ENCODE data around the gene MTA3.

DNA sequence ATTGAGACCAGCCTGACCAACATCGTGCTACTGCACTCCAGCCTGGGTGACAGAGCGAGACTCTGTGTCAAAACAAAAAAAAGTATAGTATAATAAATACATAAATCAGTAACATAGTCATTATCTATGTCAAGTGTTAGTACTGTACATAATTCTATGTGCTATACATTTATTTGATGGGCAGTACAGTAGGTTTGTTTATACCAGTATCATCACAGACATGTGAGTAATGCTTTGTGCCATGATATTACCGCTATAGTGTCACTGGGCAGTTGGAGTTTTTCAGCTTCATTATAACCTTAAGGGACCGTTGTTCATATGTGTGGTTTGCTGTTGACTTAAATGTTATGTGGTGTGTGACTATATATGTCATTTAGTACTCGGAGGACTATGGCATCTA lies 24.9 kb downstream of the MTA3 start:
- no peak for TF ChIP-seq TAF1 (IDR thresholded peaks at IDR 0.05; ENCODE audit: low read depth)
- no peak for TF ChIP-seq ZBTB7A (IDR thresholded peaks at IDR 0.05; ENCODE audit: low read depth)
- TF ChIP-seq FOXM1 (IDR thresholded peaks at IDR 0.05; ENCODE audit: borderline replicate concordance, low read depth), result no peak
- no peak for TF ChIP-seq RAD21 (IDR thresholded peaks at IDR 0.05; ENCODE audit: low read depth)
- no peak for TF ChIP-seq EP300 (IDR thresholded peaks at IDR 0.05; ENCODE audit: borderline replicate concordance)
- TF ChIP-seq, protein P1, sequence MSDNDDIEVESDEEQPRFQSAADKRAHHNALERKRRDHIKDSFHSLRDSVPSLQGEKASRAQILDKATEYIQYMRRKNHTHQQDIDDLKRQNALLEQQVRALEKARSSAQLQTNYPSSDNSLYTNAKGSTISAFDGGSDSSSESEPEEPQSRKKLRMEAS (IDR thresholded peaks at IDR 0.05), result no peak
- no peak for TF ChIP-seq CEBPB (IDR thresholded peaks at IDR 0.05)
- no peak for TF ChIP-seq CREB1 (IDR thresholded peaks at IDR 0.05; ENCODE audit: low read depth)
- no peak for TF ChIP-seq TCF12 (IDR thresholded peaks at IDR 0.05; ENCODE audit: low read depth)
- TF ChIP-seq, protein P2, sequence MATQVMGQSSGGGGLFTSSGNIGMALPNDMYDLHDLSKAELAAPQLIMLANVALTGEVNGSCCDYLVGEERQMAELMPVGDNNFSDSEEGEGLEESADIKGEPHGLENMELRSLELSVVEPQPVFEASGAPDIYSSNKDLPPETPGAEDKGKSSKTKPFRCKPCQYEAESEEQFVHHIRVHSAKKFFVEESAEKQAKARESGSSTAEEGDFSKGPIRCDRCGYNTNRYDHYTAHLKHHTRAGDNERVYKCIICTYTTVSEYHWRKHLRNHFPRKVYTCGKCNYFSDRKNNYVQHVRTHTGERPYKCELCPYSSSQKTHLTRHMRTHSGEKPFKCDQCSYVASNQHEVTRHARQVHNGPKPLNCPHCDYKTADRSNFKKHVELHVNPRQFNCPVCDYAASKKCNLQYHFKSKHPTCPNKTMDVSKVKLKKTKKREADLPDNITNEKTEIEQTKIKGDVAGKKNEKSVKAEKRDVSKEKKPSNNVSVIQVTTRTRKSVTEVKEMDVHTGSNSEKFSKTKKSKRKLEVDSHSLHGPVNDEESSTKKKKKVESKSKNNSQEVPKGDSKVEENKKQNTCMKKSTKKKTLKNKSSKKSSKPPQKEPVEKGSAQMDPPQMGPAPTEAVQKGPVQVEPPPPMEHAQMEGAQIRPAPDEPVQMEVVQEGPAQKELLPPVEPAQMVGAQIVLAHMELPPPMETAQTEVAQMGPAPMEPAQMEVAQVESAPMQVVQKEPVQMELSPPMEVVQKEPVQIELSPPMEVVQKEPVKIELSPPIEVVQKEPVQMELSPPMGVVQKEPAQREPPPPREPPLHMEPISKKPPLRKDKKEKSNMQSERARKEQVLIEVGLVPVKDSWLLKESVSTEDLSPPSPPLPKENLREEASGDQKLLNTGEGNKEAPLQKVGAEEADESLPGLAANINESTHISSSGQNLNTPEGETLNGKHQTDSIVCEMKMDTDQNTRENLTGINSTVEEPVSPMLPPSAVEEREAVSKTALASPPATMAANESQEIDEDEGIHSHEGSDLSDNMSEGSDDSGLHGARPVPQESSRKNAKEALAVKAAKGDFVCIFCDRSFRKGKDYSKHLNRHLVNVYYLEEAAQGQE (IDR thresholded peaks at IDR 0.05; ENCODE audit: low read depth), result no peak
- no peak for TF ChIP-seq TEAD4 (IDR thresholded peaks at IDR 0.05)
- no peak for TF ChIP-seq EGR1 (IDR thresholded peaks at IDR 0.05)
- no peak for TF ChIP-seq YY1 (IDR thresholded peaks at IDR 0.05; ENCODE audit: low read depth)
- TF ChIP-seq NFIC (IDR thresholded peaks at IDR 0.05), result no peak
